Measurements from ENCODE around the gene YKT6.
"Not testable (repeated sequence)": the region's sequence is repeated elsewhere in the genome, so short reads cannot be mapped to it uniquely, and the experiment has no call there.

YKT6 gene

GRCh38 chr7:44193011-44193802 is 7.6 kb upstream of the YKT6 start:
- peak; percentile 12 for DNase-seq (ENCODE audit: low read depth)

GRCh38 chr7:44194069-44194468 is 6.7 kb upstream of the YKT6 start:
- peak; percentile 66 for DNase-seq (ENCODE audit: low read depth)

GRCh38 chr7:44194562-44195145 is 6.1 kb upstream of the YKT6 start:
- no peak for DNase-seq (ENCODE audit: low read depth)

- peak; percentile 20 for DNase-seq (ENCODE audit: low read depth)
Measured at GRCh38 chr7:44195889-44196288, 4.9 kb upstream of the YKT6 start.

- peak; percentile 74 for DNase-seq (ENCODE audit: low read depth)
Measured at GRCh38 chr7:44196450-44196872, 4.3 kb upstream of the YKT6 start.

GRCh38 chr7:44197474-44197873 is 3.3 kb upstream of the YKT6 start:
- DNase-seq (ENCODE audit: low read depth): no peak

GRCh38 chr7:44200163-44200562 is 615 bp upstream of the YKT6 start:
- not testable (repeated sequence) for DNase-seq (ENCODE audit: low read depth)

GRCh38 chr7:44201813-44202212 is 1.0 kb downstream of the YKT6 start:
- DNase-seq (ENCODE audit: low read depth): peak; percentile 46

GRCh38 chr7:44206008-44206407 is 5.2 kb downstream of the YKT6 start:
- no peak for DNase-seq (ENCODE audit: low read depth)

GRCh38 chr7:44208085-44208484 is 7.3 kb downstream of the YKT6 start:
- DNase-seq (ENCODE audit: low read depth): no peak

- no peak for DNase-seq (ENCODE audit: low read depth)
Measured at GRCh38 chr7:44210107-44210506, 9.3 kb downstream of the YKT6 start.

- no peak for DNase-seq (ENCODE audit: low read depth)
Measured at GRCh38 chr7:44211126-44211675, 10.4 kb downstream of the YKT6 start.

- no peak for DNase-seq (ENCODE audit: low read depth)
Measured at GRCh38 chr7:44212018-44212417, 11.2 kb downstream of the YKT6 start.

GRCh38 chr7:44212581-44213184 is 11.9 kb downstream of the YKT6 start:
- no peak for DNase-seq (ENCODE audit: low read depth)

- DNase-seq (ENCODE audit: low read depth): no peak
Measured at GRCh38 chr7:44213206-44213876, 12.6 kb downstream of the YKT6 start.

GRCh38 chr7:44213877-44214388 is 13.2 kb downstream of the YKT6 start:
- no peak for DNase-seq (ENCODE audit: low read depth)

GRCh38 chr7:44215531-44215930 is 14.8 kb downstream of the YKT6 start:
- DNase-seq (ENCODE audit: low read depth): no peak

- no peak for DNase-seq (ENCODE audit: low read depth)
Measured at GRCh38 chr7:44216019-44216418, 15.2 kb downstream of the YKT6 start.

- DNase-seq (ENCODE audit: low read depth): no peak
Measured at GRCh38 chr7:44216521-44217222, 15.9 kb downstream of the YKT6 start.

- DNase-seq (ENCODE audit: low read depth): no peak
Measured at GRCh38 chr7:44217223-44217714, 16.5 kb downstream of the YKT6 start.

GRCh38 chr7:44217852-44218402 is 17.1 kb downstream of the YKT6 start:
- no peak for DNase-seq (ENCODE audit: low read depth)

Data from ELR (cell line).